ENCODE data around the gene GNAS-AS1. TPM values are rescaled to one million over a fixed set of nuclear protein-coding genes. Genes with fewer than 3 reads are reported as not detected.

Gene GNAS-AS1
- total RNA-seq, 1 donor from 2014 or later = 0.97 TPM

DNA sequence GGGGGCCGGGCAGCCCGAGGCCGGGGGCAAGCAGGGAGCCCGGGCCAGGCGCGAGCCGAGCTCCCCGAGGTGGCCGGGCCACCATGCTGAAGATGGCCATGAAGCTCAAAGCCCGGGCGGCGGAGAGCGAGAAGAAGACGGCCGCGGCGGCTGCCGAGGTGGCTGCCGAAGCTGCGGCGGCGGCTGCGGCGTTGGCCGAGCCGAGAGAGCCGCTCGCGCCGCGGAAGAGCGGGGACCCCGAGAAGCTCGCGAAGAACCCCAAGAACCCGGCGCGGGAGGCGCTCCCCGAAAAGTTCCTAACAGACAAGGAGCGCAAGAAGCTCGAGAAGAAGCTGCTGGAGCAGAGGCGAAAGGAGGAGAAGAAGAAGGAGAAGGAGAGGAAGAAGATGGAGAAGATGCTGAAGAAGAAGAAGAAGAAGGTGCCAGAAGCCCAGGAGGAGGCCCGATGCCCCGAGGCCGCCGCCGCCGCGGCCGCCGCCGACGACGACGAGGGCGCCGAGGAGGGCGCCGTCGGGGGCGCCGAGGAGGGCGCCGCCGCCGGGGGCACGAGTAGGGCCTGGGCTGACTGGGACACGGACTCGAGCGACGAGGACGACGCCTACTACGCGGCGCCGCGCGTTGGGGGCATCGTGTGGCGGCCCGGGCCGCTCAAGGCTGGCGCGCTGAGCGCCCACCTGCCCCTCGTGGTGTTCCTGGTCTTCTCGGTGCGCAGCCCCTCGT is 39.3 kb upstream of the GNAS-AS1 start:
- TF ChIP-seq, protein P1, sequence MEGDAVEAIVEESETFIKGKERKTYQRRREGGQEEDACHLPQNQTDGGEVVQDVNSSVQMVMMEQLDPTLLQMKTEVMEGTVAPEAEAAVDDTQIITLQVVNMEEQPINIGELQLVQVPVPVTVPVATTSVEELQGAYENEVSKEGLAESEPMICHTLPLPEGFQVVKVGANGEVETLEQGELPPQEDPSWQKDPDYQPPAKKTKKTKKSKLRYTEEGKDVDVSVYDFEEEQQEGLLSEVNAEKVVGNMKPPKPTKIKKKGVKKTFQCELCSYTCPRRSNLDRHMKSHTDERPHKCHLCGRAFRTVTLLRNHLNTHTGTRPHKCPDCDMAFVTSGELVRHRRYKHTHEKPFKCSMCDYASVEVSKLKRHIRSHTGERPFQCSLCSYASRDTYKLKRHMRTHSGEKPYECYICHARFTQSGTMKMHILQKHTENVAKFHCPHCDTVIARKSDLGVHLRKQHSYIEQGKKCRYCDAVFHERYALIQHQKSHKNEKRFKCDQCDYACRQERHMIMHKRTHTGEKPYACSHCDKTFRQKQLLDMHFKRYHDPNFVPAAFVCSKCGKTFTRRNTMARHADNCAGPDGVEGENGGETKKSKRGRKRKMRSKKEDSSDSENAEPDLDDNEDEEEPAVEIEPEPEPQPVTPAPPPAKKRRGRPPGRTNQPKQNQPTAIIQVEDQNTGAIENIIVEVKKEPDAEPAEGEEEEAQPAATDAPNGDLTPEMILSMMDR (IDR thresholded peaks at IDR 0.05) = no peak
- H3K4me3 ChIP-seq = peak overlapping the region; percentile 70
- H3K27me3 ChIP-seq (ENCODE audit: low read depth) = no peaks in the 10 kb centered on the region
- ATAC-seq (peak in 1 of 2 donors; percentile 0), DNase-seq (peak; percentile 54)
- intact Hi-C loops (cut with DNase I) = no loop called here
- H3K27ac ChIP-seq = peak overlapping the region; percentile 91
- H3K4me1 ChIP-seq = peaks cover 22% of the 10 kb centered on the region
- H3K9me3 ChIP-seq = no peaks in the 10 kb centered on the region
- H3K36me3 ChIP-seq = no peaks in the 10 kb centered on the region

DNA sequence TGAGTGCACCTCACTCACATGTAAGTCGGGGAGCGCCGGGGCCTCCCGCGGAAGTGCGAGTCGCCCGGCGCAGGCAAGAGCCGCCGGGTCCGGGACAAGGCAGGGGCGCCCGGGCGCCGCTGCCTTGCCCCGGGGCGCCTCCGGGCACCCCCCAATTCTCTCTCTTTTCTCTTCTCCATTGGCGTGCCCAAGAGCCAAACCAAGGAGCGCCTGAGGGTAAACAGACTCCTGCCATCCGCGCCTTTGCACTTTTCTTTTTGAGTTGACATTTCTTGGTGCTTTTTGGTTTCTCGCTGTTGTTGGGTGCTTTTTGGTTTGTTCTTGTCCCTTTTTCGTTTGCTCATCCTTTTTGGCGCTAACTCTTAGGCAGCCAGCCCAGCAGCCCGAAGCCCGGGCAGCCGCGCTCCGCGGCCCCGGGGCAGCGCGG is 38.6 kb upstream of the GNAS-AS1 start:
- Histone ChIP-seq H3K27me3 (ENCODE audit: low read depth) (no peaks in the 10 kb centered on the region), H3K4me3 (peak overlapping the region; percentile 70), H3K36me3 (no peaks in the 10 kb centered on the region), H3K27ac (peak overlapping the region; percentile 91), H3K4me1 (peaks cover 16% of the 10 kb centered on the region), H3K9me3 (no peaks in the 10 kb centered on the region)
- intact Hi-C loops (cut with DNase I) = no loop called here
- no peak for DNase-seq
- no peak for ATAC-seq
- TF ChIP-seq, protein P1 (IDR thresholded peaks at IDR 0.05) = no peak

DNA sequence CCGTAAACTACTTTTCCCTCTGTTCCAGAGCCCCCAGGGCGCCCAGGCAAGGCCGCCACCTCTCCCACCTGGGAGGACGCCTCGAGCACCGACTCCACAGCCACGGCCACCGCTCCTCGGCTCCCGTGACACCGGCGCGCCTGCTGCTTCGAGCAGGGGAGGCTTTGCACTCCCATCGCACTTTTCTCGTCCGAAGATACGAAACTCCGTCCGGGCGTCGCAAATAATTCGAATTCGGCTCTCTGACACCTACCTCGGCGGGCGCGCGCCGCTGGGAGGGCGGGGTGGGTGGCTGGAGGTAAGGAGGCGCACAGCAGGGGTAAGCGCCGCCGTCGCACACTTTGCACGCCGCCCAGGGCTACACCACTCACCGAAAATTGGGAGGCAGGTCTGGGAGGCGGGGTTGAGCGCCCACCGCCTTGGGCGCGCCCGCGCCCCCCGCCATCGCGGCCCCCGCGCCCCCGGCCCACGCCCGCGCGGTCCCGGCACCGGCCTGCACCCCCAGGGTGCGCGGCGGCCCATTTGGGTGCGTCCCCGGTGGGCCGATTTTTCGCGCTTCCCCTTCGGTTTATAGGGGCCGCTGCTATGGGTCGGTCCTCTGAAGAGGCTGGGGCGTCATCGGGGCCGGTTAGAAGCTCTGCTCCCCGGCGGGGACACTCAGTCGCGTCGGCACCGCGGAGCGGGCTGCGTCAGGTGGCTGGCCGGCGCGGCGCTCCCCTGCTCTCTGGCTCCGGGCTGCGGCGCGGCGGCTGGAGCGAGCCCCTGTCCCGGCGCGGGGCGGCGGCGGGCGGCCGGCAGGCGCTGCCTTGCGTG is 38.0 kb upstream of the GNAS-AS1 start:
- H3K36me3 ChIP-seq = no peaks in the 10 kb centered on the region
- H3K4me1 ChIP-seq = peaks cover 9% of the 10 kb centered on the region
- H3K4me3 ChIP-seq = peak overlapping the region; percentile 70
- TF ChIP-seq, protein P1 (IDR thresholded peaks at IDR 0.05) = no peak
- ATAC-seq (peak; percentile 72 to 74), DNase-seq (peak; percentile 90)
- peak overlapping the region; percentile 91 for H3K27ac ChIP-seq
- H3K27me3 ChIP-seq (ENCODE audit: low read depth) = no peaks in the 10 kb centered on the region
- no peaks in the 10 kb centered on the region for H3K9me3 ChIP-seq
- intact Hi-C loops (cut with DNase I) = no loop called here

DNA sequence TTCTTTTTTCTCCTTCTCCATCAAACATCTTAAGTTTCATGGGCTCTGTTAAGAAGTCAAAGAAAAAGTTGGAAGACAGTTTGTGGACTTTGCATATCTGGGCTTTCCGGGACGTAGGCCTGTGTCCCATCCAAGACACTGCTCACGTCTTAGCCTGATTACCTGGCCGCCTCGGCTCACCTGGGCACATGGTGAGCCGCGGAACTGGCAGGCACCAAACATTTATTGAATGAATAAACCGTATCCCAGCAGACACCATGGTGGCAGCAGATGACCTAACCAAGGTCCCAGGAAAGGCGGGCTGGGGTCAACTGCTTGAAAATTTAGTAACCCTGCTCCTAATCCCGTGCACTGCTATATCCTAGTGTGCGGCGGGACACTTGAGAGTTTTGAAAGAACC is 37.4 kb upstream of the GNAS-AS1 start:
- peaks cover 3% of the 10 kb centered on the region for H3K4me1 ChIP-seq
- peak overlapping the region; percentile 91 for H3K27ac ChIP-seq
- intact Hi-C loops (cut with DNase I) = no loop called here
- no peak for DNase-seq
- no peaks in the 10 kb centered on the region for H3K36me3 ChIP-seq
- H3K27me3 ChIP-seq (ENCODE audit: low read depth) = no peaks in the 10 kb centered on the region
- TF ChIP-seq, protein P1 (IDR thresholded peaks at IDR 0.05) = no peak
- peak overlapping the region; percentile 70 for H3K4me3 ChIP-seq
- no peak for ATAC-seq
- H3K9me3 ChIP-seq = no peaks in the 10 kb centered on the region

DNA sequence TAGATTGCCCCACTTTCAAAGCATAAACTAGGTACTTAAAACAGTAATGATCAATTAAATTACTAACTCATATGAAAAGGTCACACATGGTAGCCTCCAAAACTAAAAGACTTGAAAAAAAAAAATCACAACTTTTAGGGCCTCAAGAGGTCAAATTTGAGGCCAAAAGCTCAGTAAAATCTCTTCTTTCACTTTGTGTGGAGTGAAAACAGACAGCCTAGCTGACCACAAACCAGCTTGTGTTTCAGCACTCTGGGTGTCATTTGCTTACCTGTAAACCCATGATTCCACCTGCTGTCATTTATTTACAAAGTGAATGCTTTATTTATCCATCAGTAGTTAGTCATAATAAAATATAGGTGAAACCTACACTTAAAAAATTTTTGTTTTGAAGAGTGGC is 35.8 kb upstream of the GNAS-AS1 start:
- TF ChIP-seq, protein P1 (IDR thresholded peaks at IDR 0.05) = no peak
- no peaks in the 10 kb centered on the region for H3K9me3 ChIP-seq
- no peak overlapping the region for H3K4me3 ChIP-seq
- H3K36me3 ChIP-seq = no peaks in the 10 kb centered on the region
- H3K4me1 ChIP-seq = no peaks in the 10 kb centered on the region
- no peak overlapping the region for H3K27ac ChIP-seq
- intact Hi-C loops (cut with DNase I) = no loop called here
- ATAC-seq = no peak
- DNase-seq = no peak
- no peaks in the 10 kb centered on the region for H3K27me3 ChIP-seq (ENCODE audit: low read depth)
